SK-N-SH treated with all-trans-retinoic acid at 6 μM for 48 hours (cell line): ENCODE results near the gene PAX1.

Source experiments
- ATAC-seq: fragments of 200-7000 bp; cut with Tn5 transposase; 3 replicates; pipeline ENCODE4 v1.9.1; 2020; ENCODE audit warnings: mild to moderate bottlenecking, moderate library complexity
- ARNTL ChIP-seq: fragments of 450-650 bp; formaldehyde crosslinking; IDR thresholded peaks from 2 replicates; pipeline ENCODE4 v1.5.0; 2020; ENCODE audit warnings: low read depth, mild to moderate bottlenecking, moderate library complexity, borderline replicate concordance
- BACH2 ChIP-seq: fragments of 250-450 bp; sonication (Bioruptor Pico); IDR thresholded peaks from 2 replicates; pipeline ENCODE4 v1.9.0; 2021; ENCODE audit warnings: mild to moderate bottlenecking, borderline replicate concordance
- CSDC2 ChIP-seq: fragments of 250-450 bp; sonication (Bioruptor Pico); IDR thresholded peaks from 2 replicates; pipeline ENCODE4 v1.5.0; 2020; ENCODE audit warnings: mild to moderate bottlenecking, moderate library complexity
- ESRRG ChIP-seq: fragments of 250-450 bp; sonication (Bioruptor Pico); IDR thresholded peaks from 2 replicates; pipeline ENCODE4 v1.6.1; 2021; ENCODE audit warnings: mild to moderate bottlenecking
- GLIS3 ChIP-seq: fragments of 250-450 bp; sonication (Bioruptor Pico); IDR thresholded peaks from 2 replicates; pipeline ENCODE4 v1.5.0; 2020; ENCODE audit warnings: mild to moderate bottlenecking, moderate library complexity
- ISL1 ChIP-seq: fragments of 250-450 bp; sonication (Bioruptor Pico); IDR thresholded peaks from 2 replicates; pipeline ENCODE4 v2.1.2; 2022; ENCODE audit warnings: mild to moderate bottlenecking, moderate library complexity
- OSR1 ChIP-seq: fragments of 250-450 bp; sonication (Bioruptor Pico); IDR thresholded peaks from 2 replicates; pipeline ENCODE4 v1.8.0; 2022; ENCODE audit warnings: moderate library complexity, mild to moderate bottlenecking, inconsistent platforms
- PPARA ChIP-seq: fragments of 250-450 bp; sonication (Bioruptor Pico); IDR thresholded peaks from 2 replicates; pipeline ENCODE4 v1.5.0; 2020; ENCODE audit warnings: mild to moderate bottlenecking, borderline replicate concordance
- RARB ChIP-seq: fragments of 250-450 bp; sonication (Bioruptor Pico); IDR thresholded peaks from 2 replicates; pipeline ENCODE4 v1.8.0; 2021; ENCODE audit warnings: mild to moderate bottlenecking, moderate library complexity
- SNAI2 ChIP-seq: fragments of 250-450 bp; sonication (Bioruptor Pico); IDR thresholded peaks from 2 replicates; pipeline ENCODE4 v1.5.0; 2020; ENCODE audit warnings: mild to moderate bottlenecking, moderate library complexity
- TOX ChIP-seq: fragments of 250-450 bp; sonication (Bioruptor Pico); IDR thresholded peaks from 2 replicates; pipeline ENCODE4 v1.8.0; 2021; ENCODE audit warnings: mild to moderate bottlenecking, moderate library complexity, borderline replicate concordance
- ZC3H10 ChIP-seq: fragments of 250-450 bp; sonication (Bioruptor Pico); IDR thresholded peaks from 2 replicates; pipeline ENCODE4 v1.5.1; 2021; ENCODE audit warnings: mild to moderate bottlenecking, moderate library complexity
- ZFP3 ChIP-seq: fragments of 250-450 bp; sonication (Bioruptor Pico); IDR thresholded peaks from 2 replicates; pipeline ENCODE4 v1.5.0; 2020; ENCODE audit warnings: mild to moderate bottlenecking, moderate library complexity
- ZFP30 ChIP-seq: fragments of 450-650 bp; formaldehyde crosslinking; IDR thresholded peaks from 2 replicates; pipeline ENCODE4 v1.5.0; 2022; ENCODE audit warnings: mild to moderate bottlenecking, moderate library complexity
- ZNF565 ChIP-seq: fragments of 450-650 bp; formaldehyde crosslinking; conservative IDR thresholded peaks from 2 replicates; pipeline ENCODE4 v1.5.0; 2020; ENCODE audit warnings: low read depth, mild to moderate bottlenecking, moderate library complexity
- ZNF8 ChIP-seq: fragments of 450-650 bp; formaldehyde crosslinking; IDR thresholded peaks from 2 replicates; pipeline ENCODE4 v1.5.0; 2020; ENCODE audit warnings: mild to moderate bottlenecking, moderate library complexity
- TF ChIP-seq, protein P1 (sequence below): fragments of 250-450 bp; sonication (Bioruptor Pico); IDR thresholded peaks from 2 replicates; pipeline ENCODE4 v1.5.0; 2020; ENCODE audit warnings: mild to moderate bottlenecking, moderate library complexity
- TF ChIP-seq, protein P2 (sequence below): fragments of 250-450 bp; sonication (Bioruptor Pico); IDR thresholded peaks from 2 replicates; pipeline ENCODE4 v1.5.1; 2021; ENCODE audit warnings: mild to moderate bottlenecking, moderate library complexity
- TF ChIP-seq, protein P3 (sequence below): fragments of 250-450 bp; sonication (Bioruptor Pico); IDR thresholded peaks from 2 replicates; pipeline ENCODE4 v1.5.1; 2020; ENCODE audit warnings: low read depth, mild to moderate bottlenecking, moderate library complexity
- TF ChIP-seq, protein P4 (sequence below): fragments of 250-450 bp; sonication (Bioruptor Pico); IDR thresholded peaks from 2 replicates; pipeline ENCODE4 v1.8.0; 2020; ENCODE audit warnings: mild to moderate bottlenecking, moderate library complexity, borderline replicate concordance
- TF ChIP-seq, protein P5 (sequence below): fragments of 250-450 bp; sonication (Bioruptor Pico); IDR thresholded peaks from 2 replicates; pipeline ENCODE4 v1.8.0; 2021; ENCODE audit warnings: low read depth, mild to moderate bottlenecking, moderate library complexity, borderline replicate concordance

The PAX1 gene

DNA sequence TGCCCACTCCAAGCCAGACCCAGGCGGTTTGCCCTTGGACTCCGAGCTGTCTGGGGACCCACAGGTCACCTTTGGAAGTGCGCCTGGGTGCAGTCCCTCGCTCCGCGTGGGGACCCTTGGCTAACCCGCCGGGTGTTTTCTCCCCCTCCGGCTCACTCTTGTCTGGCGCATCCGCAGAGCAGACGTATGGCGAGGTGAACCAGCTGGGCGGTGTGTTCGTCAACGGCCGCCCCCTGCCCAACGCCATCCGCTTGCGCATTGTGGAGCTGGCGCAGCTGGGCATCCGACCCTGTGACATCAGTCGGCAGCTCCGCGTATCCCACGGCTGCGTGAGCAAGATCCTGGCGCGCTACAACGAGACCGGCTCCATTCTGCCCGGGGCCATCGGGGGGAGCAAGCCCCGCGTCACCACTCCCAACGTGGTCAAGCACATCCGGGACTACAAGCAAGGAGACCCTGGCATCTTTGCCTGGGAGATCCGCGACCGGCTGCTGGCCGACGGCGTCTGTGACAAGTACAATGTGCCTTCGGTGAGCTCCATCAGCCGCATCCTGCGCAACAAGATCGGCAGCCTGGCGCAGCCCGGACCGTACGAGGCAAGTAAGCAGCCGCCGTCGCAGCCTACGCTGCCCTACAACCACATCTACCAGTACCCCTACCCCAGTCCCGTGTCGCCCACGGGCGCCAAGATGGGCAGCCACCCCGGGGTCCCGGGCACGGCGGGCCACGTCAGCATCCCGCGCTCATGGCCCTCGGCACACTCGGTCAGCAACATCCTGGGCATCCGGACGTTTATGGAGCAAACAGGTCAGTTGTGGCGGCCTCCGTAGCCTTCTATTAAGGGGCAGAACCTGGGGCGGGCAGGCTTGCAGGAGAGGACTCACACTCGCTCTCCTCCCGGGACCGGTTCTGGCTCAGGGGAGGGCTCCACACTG, 1.1 kb downstream of the PAX1 start:
- TF ChIP-seq RARB (CRISPR knock-in tag) (no peak), ISL1 (CRISPR knock-in tag) (no peak), SNAI2 (no peak), ESRRG (CRISPR knock-in tag) (no peak), ZNF8 (no peak), ARNTL (CRISPR knock-in tag) (no peak), ZFP3 (CRISPR knock-in tag) (no peak)
- ATAC-seq: no peak

DNA sequence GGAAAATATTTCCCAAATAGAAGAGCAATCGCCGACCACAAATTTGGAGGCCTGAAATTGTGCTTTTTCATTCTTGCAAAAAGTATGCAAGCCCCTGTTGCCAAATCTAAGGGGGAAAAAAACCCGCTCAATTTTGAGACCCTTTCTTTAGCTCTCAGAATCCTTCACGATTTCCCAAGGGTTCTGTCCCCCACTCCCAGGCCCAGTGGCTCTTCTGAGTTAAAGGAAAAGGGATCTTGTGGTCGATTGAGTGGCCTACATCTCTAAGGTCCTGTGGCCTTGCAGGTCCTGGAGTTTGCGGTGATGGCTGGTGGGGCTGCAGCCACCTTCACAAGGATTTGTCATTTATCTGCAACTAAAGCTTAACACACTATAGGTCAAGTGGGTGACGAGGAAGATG, 1.8 kb downstream of the PAX1 start:
- no peak for ATAC-seq
- TF ChIP-seq PPARA (no peak), GLIS3 (CRISPR knock-in tag) (no peak), TOX (CRISPR knock-in tag) (no peak), ZFP30 (CRISPR knock-in tag) (no peak), ZC3H10 (CRISPR knock-in tag) (no peak), ARNTL (CRISPR knock-in tag) (no peak), SNAI2 (no peak), CSDC2 (CRISPR knock-in tag) (no peak), OSR1 (CRISPR knock-in tag) (no peak), RARB (CRISPR knock-in tag) (no peak)
- TF ChIP-seq, protein P1, sequence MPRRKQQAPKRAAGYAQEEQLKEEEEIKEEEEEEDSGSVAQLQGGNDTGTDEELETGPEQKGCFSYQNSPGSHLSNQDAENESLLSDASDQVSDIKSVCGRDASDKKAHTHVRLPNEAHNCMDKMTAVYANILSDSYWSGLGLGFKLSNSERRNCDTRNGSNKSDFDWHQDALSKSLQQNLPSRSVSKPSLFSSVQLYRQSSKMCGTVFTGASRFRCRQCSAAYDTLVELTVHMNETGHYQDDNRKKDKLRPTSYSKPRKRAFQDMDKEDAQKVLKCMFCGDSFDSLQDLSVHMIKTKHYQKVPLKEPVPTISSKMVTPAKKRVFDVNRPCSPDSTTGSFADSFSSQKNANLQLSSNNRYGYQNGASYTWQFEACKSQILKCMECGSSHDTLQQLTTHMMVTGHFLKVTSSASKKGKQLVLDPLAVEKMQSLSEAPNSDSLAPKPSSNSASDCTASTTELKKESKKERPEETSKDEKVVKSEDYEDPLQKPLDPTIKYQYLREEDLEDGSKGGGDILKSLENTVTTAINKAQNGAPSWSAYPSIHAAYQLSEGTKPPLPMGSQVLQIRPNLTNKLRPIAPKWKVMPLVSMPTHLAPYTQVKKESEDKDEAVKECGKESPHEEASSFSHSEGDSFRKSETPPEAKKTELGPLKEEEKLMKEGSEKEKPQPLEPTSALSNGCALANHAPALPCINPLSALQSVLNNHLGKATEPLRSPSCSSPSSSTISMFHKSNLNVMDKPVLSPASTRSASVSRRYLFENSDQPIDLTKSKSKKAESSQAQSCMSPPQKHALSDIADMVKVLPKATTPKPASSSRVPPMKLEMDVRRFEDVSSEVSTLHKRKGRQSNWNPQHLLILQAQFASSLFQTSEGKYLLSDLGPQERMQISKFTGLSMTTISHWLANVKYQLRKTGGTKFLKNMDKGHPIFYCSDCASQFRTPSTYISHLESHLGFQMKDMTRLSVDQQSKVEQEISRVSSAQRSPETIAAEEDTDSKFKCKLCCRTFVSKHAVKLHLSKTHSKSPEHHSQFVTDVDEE (CRISPR knock-in tag): no peak
- TF ChIP-seq, protein P2, sequence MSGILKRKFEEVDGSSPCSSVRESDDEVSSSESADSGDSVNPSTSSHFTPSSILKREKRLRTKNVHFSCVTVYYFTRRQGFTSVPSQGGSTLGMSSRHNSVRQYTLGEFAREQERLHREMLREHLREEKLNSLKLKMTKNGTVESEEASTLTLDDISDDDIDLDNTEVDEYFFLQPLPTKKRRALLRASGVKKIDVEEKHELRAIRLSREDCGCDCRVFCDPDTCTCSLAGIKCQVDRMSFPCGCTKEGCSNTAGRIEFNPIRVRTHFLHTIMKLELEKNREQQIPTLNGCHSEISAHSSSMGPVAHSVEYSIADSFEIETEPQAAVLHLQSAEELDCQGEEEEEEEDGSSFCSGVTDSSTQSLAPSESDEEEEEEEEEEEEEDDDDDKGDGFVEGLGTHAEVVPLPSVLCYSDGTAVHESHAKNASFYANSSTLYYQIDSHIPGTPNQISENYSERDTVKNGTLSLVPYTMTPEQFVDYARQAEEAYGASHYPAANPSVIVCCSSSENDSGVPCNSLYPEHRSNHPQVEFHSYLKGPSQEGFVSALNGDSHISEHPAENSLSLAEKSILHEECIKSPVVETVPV (CRISPR knock-in tag): no peak
- TF ChIP-seq, protein P3, sequence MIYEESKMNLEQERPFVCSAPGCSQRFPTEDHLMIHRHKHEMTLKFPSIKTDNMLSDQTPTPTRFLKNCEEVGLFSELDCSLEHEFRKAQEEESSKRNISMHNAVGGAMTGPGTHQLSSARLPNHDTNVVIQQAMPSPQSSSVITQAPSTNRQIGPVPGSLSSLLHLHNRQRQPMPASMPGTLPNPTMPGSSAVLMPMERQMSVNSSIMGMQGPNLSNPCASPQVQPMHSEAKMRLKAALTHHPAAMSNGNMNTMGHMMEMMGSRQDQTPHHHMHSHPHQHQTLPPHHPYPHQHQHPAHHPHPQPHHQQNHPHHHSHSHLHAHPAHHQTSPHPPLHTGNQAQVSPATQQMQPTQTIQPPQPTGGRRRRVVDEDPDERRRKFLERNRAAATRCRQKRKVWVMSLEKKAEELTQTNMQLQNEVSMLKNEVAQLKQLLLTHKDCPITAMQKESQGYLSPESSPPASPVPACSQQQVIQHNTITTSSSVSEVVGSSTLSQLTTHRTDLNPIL (CRISPR knock-in tag): no peak
- TF ChIP-seq, protein P4, sequence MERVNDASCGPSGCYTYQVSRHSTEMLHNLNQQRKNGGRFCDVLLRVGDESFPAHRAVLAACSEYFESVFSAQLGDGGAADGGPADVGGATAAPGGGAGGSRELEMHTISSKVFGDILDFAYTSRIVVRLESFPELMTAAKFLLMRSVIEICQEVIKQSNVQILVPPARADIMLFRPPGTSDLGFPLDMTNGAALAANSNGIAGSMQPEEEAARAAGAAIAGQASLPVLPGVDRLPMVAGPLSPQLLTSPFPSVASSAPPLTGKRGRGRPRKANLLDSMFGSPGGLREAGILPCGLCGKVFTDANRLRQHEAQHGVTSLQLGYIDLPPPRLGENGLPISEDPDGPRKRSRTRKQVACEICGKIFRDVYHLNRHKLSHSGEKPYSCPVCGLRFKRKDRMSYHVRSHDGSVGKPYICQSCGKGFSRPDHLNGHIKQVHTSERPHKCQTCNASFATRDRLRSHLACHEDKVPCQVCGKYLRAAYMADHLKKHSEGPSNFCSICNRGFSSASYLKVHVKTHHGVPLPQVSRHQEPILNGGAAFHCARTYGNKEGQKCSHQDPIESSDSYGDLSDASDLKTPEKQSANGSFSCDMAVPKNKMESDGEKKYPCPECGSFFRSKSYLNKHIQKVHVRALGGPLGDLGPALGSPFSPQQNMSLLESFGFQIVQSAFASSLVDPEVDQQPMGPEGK (CRISPR knock-in tag): no peak

DNA sequence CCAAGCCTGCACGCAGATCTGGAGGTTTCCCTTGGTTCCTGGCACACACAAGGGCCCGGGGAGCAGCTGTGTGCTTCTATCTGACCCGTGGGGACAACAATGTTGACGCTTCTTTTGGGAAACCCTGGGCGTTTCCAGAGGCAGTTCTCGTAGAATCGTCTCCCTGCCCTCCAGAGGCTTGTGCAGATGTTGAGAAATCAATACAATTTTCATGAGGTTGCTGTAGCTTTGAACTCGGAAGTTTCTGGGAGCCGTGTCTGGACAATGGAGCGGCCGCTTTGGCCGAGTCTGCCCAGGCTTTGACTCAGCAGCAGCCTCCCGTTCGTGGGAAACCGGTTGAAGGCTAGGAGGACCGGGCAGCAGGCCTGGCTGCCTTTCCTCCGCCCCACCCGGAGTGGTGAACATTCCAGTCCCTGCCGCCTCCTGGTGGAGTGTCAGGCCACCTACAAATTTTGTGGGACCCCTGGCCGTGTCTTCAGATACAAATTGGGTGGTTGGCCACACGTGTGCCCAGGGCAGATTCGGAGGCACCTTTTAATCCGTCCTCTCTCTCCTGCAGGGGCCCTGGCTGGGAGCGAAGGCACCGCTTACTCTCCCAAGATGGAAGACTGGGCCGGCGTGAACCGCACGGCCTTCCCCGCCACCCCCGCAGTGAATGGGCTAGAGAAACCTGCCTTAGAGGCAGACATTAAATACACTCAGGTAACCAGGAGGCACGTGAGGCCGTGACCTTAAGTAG, 2.7 kb downstream of the PAX1 start:
- ATAC-seq: no peak
- no peak for TF ChIP-seq GLIS3 (CRISPR knock-in tag)
- TF ChIP-seq, protein P1 (CRISPR knock-in tag): no peak
- TF ChIP-seq ZFP3 (CRISPR knock-in tag): no peak
- TF ChIP-seq ZNF8: no peak
- TF ChIP-seq ZC3H10 (CRISPR knock-in tag): no peak
- TF ChIP-seq, protein P2 (CRISPR knock-in tag): no peak
- TF ChIP-seq OSR1 (CRISPR knock-in tag): no peak
- TF ChIP-seq PPARA: no peak
- TF ChIP-seq, protein P5, sequence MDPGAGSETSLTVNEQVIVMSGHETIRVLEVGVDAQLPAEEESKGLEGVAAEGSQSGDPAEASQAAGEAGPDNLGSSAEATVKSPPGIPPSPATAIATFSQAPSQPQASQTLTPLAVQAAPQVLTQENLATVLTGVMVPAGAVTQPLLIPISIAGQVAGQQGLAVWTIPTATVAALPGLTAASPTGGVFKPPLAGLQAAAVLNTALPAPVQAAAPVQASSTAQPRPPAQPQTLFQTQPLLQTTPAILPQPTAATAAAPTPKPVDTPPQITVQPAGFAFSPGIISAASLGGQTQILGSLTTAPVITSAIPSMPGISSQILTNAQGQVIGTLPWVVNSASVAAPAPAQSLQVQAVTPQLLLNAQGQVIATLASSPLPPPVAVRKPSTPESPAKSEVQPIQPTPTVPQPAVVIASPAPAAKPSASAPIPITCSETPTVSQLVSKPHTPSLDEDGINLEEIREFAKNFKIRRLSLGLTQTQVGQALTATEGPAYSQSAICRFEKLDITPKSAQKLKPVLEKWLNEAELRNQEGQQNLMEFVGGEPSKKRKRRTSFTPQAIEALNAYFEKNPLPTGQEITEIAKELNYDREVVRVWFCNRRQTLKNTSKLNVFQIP: no peak
- no peak for TF ChIP-seq CSDC2 (CRISPR knock-in tag)
- TF ChIP-seq BACH2 (CRISPR knock-in tag): no peak
- TF ChIP-seq ARNTL (CRISPR knock-in tag): no peak
- TF ChIP-seq TOX (CRISPR knock-in tag): no peak
- TF ChIP-seq ZNF565: no peak
